HG02981 (cell line): ENCODE measurements around the gene SLBP.
"Not testable (repeated sequence)": the region's sequence is repeated elsewhere in the genome, so short reads cannot be mapped to it uniquely, and the experiment has no call there.

Experiments
- ATAC-seq: cut with Tn5 transposase; IDR thresholded peaks from one replicate; pipeline ENCODE4 v1.9.1; 2021; ENCODE audit warnings: mild to moderate bottlenecking, moderate library complexity; ENCODE audit not compliant: unreplicated experiment

The SLBP gene

DNA sequence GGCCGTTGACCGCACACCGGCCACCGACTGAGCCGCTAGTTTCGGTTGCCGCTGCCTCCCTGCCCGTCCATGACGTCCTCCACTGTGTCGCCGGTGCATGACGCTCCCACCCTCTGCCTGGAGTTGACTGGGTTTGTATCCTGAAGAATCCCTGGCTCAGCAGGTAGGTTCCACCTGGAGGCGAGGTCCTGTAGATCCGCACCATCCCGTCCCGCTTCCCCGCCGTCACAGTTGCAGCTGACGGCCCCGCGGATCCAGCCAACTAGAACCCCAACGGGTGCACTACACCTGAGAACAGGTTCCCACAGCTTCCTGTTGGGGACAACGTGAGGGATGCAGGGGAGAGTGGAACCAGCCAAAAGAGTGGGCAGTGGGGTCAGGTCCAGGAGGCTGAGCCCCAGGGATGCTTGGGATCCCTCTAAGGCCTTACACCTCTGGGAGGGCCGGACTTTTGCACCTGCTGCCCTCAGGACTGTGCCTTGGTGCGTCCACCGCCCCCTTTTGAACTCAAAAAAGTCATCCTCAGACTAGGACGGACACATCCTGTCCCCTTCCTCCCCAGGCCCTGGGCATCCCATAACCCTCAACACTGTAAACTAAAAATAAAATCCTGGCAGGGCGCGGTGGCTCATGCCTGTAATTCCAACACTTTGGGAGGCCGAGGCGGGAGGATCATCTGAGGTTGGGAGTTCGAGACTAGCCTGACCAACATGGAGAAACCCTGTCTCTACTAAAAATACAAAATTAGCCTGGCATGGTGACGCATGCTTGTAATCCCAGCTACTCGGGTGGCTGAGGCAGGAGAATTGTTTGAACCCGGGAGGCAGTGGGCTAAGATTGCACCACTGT, 1.1 kb upstream of the SLBP start:
- peak; percentile 9 for ATAC-seq

DNA sequence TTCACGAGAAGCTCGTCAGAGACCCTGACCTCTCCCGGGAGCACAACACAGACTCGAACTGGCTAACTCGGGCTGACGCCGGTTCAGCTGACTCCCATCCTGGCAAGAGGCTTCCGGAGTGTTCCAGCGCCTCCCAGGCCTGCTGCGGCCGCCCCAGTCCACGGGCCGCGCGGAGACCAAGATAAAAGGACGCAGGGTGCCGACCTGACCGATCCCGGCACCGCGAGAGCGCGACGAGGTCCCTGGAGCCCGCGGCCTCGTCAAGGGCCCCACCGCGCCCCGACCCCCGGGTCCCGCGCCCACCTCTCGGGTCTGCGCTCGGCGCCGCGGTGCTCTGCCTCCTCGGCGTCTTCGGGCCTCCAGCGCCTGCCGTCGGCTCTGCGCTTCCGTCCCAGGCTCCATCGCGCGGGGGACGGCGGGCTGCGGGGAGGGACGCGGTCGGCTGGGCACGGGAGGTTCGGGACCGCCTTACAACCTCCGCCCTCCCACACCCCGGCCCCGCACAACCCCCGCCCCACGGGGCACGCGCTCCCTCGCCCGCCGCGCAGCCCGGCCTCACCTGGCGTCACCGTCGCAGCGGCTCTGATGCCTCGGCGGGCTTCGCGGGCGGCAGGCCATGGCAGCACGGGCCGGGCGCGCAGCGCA, 426 bp downstream of the SLBP start:
- peak; percentile 9 for ATAC-seq

DNA sequence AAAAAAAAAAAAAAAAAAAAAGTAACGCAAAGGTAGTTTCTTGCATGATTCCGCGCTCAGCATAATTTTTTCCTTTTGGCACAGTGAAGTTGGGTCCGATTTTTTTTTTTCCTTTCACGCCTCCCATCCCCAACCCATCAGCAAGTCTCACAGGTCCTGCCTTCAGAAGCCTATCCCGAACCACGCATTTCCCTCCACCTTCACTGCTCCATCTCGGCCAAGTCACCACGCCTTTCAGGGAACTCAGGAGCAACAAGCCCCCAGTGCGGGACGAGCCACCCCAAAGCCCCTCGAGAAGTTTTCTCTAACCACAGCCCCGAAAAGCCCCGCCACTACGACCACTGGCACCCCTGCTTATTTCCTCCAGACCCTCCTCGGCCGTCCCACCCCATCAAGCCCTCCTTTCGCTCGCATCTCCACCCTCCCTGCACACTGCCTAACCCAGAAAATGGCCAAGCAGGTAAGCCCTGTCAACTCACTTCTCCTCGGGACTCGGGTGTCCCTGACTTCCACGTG, 1.0 kb downstream of the SLBP start:
- ATAC-seq, result no peak

DNA sequence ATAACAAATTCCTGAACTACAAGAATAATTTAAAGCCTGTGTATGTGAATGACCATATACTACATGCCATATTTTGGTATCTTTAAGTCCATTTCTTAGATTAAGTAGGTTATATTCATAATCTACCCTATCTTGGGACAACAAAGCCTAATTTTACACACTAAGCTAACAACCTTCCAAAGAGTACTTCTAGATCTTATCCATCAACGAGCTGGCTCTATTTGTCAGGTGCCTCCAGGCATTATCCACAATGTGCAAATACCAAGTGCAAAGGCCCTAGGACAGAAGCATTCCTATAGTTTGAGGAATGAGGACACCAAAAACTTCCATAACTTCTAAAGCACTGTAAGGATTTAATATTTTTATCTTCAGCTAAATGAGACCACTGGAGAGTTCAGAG, 3.5 kb downstream of the SLBP start:
- ATAC-seq, result no peak

DNA sequence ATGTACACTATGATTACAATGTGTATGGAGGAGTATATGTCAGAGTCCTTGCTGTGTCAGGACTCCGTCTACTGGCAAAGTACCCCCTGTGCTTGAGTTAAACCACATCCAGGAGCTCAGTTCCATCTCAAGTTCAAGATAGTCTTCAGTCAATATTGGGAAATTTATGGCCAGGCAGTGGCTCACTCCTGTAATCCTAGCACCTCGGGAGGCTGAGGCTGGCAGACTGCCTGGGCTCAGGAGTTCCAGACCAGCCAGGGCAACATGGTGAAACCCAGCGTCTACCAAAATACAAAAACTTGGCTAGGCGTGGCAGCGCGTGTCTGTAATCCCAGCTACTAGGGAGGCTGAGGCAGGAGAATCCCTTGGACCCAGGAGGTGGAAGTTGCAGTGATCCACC, 5.8 kb downstream of the SLBP start:
- ATAC-seq, result no peak

DNA sequence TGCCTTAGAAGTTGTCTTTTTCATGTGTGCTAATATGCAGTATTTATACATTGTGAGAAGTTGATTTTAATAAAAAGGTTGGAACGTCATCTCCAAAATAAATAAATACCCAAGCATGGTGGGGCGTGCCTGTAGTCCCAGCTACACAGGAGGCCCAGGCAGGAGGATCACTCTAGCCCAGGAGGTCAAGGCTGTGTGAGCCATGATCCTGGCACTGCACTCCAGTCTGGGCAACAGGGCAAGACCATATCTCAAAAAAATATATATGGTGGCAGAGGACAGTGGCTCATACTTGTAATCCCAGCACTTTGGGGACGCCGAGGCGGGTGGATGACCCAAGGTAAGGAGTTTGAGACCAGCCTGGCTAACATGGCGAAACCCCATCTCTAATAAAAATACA, 6.4 kb downstream of the SLBP start:
- ATAC-seq, result no peak

DNA sequence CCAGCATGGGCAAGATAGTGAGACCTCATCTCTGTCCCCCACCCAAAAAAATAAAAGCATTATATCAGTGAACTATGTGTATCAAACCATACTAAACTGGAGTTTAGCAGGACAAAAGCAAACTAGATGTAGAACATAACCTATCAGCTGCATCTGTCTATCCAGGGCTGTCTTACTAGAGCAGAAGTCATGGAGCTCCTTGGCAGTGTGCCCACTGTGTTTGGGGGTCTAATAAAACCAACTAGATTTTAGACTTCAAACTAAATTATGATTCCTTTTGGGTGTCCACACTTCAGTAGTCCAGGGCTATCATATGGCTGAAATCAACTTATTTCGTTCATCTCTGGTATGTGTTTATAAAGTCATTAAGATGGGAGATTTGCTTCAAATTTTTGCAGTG, 8.3 kb downstream of the SLBP start:
- ATAC-seq, result no peak

DNA sequence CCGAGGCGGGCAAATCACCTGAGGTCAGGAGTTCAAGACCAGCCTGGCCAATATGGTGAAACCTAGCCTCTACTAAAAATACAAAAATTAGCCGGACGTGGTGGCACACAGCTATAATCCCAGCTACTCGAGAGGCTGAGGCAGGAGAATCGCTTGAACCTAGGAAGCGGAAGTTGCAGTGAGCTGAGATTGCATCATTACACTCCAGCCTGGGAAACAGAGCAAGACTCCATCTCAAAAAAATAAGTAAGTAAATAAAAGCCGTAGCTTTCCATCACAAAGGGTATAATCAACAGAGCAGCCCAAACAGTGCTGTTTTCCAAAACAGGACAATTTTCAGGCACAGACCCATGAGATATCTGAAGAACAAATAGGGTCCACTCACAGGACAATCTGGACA, 10.4 kb downstream of the SLBP start:
- ATAC-seq, result not testable (repeated sequence)

DNA sequence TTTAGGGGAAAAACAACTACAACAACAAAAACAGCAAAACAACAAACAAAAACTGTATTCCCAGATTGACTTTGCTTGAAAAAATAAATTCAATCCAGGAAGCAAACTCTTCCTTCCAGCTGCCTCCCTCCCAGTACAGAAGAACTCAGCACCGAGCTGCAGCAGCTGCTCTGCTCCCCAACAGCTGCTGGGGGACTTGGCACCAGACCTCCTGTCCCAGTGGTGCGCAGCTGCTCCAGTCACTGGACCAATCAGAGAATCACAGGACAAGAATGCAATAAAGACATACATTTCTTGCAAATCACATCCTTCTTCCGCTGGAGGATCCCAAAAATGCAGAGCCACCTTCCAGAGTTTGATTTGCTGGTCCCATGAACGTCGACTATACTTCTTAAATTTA, 16.2 kb downstream of the SLBP start:
- ATAC-seq, result no peak

DNA sequence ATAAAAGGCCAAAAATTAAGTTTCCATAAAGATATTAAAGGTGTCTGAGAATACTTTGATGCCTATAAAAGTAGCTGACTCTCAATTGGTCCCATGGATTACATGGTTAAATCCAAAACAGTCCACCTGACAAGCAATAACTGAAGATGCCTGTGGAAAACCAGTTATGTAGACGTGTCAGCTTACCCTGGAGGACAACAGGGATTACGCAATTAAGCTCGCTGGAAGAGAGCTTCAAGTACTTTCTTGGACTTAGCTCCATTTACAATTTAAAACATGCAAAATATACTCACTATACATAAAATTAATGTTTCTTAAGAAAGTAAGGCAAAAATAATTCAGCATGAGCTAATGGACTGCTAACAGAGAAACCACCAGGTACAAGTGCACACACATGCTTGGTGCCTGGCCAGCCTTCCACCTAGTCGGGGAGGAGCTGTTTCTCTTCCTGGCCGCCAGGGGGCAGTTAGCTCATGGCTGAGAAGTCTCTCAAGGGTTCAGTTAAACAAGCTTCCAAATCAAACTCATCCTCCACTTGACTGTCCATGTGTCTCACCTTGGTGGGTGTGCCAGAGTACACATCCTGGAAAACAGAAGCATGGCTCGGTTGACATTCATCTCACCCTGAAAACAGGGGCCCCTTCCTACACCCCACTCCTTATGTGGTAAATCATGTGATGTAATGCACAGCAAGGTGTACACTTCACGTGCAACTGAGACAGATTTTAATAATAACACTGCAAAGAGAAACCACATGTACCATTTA, 18.8 kb downstream of the SLBP start:
- peak; percentile 74 for ATAC-seq

DNA sequence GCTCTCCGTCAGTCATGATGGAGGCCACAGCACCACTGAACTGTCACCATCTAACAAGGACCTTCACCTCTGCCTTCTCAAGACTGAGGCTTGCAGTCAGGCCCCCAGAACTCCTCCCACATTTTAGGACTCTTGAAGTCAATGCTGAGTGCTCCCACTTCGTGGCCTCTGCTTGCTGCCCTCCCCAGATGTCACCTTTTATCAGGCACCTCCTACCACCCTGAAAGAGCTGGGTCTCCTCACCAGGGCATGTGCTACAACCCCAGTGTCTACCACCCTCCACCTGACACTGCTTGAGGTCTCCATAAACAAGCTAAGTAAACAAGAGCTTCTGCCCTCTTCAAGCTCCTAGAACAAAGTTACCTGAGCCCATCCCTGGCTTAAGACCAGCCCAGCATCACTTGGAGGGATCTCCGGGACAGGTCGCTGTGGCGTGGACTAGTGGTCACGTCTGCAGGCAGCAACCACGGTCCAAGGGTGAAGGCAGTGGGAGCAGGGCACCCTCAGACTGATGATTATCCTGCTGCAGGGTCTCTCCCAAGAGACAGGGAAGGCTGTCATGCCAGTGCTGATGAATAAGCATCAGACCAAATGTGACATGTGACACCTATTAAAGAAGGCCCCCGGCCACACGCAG, 20.3 kb downstream of the SLBP start:
- ATAC-seq, result no peak

DNA sequence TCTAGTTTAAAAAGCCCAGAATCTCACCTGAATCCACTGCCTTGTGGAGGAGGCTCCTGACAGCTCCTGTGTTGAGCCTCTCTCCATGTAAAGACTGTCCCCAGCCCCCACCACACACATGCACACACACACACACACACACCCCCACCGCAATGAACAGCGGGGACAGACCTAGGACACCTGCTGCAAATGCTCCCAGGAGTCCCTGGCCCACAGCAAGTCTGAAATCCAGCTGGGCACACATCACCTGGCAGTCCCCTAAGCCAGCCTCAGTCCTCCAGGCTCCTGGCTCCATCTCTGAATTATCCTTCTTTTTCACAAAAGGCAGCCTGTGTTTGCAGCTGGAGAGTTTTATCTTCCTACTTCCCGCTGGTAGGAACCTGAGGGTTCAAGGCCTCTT, 21.4 kb downstream of the SLBP start:
- ATAC-seq, result no peak

DNA sequence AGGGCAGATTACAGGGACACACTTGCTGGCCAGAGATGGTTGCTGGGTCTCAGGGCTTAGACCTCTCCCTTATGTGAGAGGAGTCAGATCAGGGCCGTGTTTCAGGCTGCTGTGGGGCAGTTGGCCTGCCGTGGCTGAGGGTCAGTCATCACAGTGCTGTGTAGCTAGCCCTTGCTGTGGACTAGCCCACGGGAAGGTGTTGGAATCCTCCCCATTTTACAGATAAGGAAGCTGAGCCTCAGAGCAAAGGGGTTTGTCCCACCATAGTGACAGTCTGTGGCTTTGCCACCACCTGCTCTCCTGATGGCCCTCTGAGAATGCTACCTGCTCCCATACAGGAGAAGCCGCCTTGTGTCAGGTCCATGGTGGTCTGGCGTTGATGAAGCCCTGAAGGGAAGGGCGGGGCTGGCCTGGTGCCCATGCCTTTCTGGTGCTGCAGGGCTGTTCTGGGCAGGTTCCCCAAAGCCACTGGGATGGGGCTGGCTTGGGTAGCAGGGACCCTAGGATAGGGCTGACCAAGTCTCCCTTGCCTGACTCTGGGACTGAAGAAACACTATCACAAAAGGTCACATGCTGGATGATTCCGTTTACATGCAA, 25.6 kb downstream of the SLBP start:
- no peak for ATAC-seq

DNA sequence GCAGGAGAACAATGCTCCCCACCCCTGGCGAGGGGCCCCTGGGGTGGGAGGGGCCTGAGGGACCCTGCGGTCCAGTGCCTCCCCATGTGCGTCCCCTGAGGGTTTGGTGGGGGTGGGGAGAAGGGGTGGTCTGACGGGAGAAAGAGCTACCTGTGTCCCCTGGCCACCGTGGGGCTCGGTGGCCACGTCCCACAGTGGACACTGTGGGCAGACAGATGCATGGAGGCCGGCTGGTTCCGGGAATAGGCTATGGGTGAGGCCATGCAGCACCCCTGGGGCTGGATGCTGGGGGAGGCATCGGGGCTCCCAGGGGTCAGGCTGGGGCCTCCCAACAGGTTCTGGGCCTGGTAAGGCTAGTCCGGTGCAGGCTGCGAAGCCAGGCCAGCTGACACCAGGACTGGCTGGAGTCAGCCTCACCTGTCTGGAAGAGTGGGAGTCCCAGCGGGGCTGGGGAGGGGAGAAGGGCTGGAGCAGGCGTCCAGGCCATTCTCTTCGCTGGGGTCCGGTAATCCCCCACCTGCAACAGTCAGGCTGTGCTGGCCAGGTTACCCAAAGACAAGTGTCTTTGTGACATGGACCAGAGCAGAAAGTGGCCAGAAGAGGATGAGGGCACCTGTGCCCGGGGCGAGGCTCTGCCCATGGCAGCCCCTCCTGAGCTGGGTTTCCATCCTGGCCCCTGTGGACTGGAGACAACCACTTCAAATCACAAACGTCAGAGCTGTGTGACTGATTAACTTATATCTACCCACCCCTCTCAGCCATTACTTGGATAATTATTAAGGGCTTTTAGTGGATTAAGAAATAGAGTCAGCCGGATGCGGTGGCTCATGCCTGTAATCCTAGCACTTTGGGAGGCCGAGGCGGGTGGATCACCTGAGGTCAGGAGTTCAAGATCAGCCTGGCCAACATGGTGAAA, 26.6 kb downstream of the SLBP start:
- no peak for ATAC-seq

DNA sequence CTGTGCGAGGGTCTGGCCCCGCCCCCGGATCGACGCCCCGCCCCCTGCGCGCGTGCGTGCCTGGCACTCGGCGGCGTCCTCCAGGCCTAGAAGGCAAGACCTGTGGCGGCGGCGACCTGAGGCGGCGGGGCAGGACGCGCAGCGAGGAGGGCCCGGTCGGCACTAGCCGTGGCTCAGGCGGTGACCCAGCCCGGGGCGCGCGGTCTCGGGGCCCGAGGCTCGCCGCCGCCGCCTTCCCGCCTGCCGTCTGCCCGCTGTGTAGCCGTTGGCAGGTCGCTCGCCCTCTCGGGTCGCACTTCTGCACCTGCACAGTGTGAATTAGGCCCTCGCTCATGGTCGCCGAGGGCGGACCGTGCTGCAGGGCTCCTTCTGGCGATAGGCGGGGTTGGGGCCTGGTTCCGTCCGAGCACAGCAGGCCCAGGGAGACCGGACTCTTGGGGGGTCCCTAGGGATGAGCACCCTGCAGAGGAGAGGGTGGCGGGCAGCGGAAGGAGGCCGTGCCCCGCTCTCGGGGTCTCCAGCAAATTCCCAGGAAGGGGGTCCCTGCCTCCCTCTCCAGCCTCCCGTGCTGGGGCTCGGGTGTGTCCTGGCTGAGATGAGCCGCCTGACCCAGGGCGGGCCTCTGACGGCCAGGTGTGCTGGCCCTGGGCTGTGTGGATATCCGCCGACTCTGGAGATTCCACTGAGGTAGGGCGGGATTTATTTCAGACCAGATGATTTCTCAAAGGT, 27.4 kb downstream of the SLBP start:
- ATAC-seq, result no peak

DNA sequence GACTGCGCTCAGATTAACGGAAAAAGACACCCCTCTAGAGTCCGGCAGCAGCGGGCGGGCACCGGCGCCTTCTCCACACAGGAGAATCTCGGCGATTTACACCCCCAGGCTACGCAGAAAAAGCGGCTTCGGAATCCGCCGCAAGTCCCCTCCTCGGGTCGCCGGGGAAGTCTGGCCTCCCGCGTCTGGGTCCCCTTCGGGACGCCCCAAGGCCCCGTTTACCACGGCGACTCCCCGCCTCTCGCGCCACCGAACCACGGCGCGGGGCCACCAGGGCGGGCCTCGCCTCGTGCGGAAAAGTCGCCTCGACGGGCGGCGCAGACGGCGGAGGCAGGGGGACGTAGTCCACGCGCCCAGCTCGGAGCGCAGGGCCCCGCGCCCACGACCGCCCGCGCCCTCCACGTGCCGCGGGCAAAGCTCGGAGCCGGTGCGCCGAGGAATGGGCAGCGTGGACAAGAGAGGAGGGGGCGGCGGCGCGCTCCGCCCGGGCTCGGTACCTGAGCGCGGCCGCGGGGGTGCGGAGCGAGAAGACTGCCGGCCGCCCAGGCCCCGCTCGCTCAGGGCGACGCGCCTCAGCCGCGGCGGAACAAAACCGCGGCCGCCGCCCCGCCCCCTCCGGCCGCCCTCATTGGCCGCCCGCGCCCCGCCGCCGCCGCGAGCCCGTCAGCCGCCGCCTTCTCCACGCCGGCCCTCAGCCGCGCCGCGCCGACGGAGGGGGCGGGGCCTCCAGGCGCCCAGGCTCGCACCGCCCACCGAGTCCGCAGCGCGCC, 28.2 kb downstream of the SLBP start, which contains the start of gene FAM53A:
FAM53A (minus strand) TSS at position 578 of the 770 bp plus-strand sequence. CDS start 15,572 bp downstream, outside the sequence.
- ATAC-seq, result peak; percentile 90

DNA sequence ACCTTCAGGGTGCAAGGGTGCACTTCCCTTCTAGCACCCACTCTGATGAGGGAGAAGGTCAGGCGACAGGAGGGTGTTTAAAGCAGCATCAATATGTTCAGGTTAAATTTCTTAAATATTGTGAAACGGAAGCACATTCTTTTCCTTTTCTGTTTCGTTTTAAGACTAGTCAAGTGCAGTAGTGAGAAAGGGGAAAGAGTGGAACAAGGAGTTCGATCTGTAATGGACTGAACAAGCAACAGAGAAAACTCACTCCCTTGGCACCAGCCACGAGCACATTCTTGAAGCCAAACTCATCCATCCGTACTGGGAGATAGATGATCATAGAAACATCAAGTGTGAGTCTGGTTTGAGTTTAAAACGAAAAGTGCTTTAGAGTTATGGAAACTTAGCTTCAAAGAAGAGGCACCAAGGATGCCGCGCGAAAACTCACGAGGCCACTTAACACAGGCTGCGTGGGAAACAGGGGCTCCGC, 28.8 kb downstream of the SLBP start:
- ATAC-seq, result no peak

DNA sequence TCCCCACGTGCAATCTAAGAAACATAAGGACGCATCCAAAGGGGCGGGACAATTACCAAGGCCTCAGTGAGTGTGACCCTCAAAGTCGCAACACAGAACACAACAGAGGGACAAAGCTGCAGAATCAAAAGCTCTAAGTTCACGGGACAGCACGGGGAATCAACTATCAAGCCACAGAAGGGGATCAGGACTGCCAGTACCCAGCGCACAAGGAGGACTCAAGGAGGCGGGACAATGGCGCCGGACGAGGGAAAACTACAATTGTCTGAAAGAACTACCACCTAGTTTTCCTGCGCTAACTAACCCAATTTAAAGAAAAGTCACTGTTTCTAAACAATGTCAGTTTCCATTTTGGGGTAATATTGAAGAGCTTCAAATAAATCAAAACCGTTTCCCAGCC, 29.3 kb downstream of the SLBP start:
- ATAC-seq, result no peak
